IPS-11a (cell line): ENCODE data around the gene HOXB8.
A peak's percentile ranks its signal among the peaks of the same experiment; 100 is the strongest.

Experiments
- H3K4me3 ChIP-seq: one replicate; pipeline ENCODE4 v1.5.1; 2013; ENCODE audit warnings: low read depth, low read length, control low read depth

Gene HOXB8

DNA sequence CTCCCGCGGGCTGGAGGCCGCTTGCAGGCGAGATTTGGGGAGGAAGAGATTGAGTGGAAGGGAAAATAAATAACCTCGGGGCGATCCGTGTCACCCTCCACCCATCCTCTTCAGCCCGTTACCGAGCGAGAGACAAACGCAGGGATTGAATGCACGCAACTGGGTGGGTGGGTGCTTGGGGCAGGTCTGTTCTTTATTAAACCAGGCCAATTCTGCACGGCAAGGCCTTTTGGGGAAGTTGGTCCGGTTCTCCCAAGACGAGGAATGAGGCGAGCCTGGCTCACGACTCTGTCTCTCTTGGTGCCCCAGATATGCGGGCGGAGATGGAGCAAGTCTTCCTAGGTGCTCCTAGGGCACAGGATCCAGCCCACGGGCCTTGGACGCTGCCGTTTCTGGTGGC, 3.9 kb downstream of the HOXB8 start:
- no peak overlapping the region for H3K4me3 ChIP-seq

DNA sequence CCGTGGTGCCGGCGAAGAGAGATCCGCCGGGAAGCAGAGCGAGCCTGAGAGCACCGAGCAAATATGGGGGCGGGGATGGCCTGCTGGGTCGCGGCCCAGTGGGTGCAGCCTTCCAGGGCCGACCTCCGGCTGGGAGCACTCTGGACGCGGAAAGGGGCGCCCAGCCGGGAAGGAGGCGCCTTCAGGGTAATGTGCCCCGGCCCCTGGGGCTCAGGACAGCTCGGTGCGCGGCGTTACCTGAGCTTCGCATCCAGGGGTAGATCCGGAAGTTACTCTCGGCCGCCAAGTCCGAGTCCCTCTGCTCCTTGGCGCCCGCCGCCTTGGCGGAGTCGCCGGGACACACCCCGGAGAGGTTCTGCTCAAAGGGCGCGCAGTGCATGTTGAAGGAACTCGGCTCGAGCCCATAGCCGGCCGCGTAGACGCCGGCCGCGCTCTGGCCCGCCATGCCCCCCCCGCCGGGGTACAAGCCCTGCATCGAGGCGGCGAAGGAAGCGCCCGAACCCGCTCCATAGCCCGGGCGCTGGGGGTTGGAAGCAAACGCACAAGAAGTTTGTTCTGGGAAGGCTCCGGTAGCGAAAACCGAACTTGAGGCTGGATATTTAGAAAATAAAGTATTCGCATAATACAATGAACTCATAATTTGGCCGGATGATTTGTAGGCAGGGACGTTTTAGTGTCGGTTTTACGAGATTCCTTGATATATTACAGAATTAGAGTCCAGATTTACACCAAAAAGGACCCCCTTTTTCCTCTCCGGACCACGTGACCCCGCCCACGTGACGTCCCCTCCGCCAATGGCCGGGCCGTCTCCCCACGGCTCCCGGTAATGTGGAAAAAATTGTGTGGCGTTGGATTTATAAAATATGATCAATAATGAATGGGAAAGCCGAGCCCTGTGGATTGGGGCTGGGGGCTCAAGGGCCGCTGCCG, 4.5 kb downstream of the HOXB8 start, which contains the start of gene HOXB7:
HOXB7 (minus strand) TSS at position 736 of the 930 bp plus-strand sequence; CDS start at position 637, 99 bp downstream.
- H3K4me3 ChIP-seq = no peak within 1 kb of the TSS

DNA sequence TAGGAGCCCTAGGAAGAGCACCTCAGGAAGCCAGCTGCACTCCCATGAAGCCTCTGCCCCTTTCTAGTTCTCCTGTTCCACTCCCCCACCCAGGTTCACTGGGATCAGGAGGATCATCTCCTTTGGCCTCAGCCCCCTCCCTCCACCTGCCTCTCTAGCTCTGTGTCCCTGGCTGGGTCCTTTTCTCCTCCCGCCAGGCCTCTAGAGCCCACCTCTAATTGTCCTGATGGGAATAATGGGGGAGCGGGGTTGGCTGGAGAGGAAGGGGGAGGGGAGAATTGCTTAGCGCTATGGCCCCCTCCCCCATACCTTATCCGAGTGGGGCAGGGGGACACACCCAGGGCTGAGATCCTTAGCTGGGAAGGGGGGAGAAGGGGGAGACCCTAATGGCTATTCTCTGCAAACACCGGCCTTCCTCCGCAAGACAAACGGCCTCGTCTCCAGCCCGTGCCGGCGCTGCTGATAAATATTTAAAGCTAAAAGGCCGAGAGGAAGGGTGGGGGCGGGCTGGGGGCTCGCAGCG, 5.3 kb downstream of the HOXB8 start:
- H3K4me3 ChIP-seq = no peak overlapping the region

DNA sequence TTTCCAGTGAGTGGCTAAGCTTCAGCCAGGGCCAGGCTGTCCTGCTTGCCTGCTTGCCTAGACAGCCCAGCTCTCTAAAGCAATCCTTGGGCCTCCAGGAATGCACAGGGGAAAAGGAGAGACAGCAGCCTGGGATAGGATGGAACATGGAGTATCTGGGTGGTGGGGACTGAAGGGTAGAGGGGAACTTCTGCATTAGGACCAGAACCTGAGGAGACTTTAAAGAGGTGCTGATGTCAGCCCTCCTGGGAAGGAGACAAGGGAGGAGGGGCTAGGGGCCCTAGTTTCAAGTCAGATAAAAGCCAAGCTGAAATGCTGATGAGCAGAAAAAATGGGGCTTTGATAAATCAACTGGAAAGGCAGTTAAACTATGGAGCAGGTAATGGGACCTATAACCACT, 6.1 kb downstream of the HOXB8 start:
- peak overlapping the region; percentile 4 for H3K4me3 ChIP-seq

DNA sequence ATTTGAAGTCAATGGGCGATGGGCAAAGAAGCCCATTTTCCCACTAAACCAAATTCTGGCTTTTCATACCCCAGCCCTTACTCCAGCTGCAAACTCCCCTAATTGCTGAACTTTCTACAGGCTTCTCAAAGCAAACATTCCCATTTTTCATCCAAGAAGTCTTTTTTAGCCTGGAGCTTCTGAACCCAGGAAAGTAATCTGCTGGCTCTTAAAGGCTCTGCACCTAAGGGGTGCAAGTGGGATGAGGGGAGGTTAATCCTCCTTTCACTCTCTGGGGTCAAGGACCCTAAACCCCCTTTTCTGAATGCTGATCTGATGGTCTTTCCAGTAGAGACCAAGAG, 6.6 kb downstream of the HOXB8 start:
- H3K4me3 ChIP-seq = no peak overlapping the region

- H3K4me3 ChIP-seq = no peak overlapping the region
These were observed 8.0 kb downstream of the HOXB8 start for GRCh38 chr17:48606892-48607614.

DNA sequence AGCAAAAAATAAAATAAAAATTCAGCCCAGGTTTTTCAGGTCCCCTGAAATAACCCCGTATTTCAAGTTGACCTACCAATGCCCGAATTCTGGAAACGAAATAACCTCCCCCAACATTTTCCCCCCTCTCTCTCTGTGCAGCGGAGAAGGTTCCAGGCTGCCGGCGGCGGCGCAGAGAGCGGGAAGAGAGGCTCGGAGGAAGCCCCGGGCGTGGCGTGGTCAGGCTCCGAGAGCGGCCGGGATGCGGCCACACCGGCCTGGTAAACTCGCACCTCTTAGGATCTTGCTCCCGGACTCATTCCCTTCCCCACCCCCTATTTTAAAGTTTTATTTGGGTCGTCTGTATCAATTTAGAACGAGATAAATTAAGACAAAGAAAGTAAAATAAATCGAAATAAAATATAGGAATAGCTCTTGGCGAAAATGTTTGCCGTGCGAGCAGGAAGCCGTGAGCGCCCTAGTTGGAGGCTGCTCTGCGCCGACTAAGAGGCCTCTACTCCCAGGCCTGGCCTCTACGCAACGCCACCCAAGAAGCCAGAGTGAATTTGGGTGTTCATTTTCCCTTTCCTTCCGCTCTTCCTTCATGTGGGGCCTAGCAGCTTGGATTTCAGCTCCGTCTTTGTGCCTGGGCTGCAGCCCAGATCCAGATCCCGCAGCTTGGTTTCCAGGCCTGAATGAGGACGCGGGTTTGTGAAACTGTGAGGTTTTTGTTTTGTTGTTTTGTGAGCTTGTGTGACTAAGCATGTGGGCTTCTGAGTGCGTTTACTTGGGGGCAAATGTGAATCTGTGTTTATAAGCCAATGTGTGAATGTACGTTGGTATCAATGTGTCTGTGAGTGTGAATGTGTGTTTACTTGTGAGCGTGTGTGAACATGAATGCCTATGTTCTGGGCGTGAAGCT, 8.9 kb downstream of the HOXB8 start:
- no peak overlapping the region for H3K4me3 ChIP-seq

GRCh38 chr17:48605409-48605919, 9.6 kb downstream of the HOXB8 start:
- no peak overlapping the region for H3K4me3 ChIP-seq

DNA sequence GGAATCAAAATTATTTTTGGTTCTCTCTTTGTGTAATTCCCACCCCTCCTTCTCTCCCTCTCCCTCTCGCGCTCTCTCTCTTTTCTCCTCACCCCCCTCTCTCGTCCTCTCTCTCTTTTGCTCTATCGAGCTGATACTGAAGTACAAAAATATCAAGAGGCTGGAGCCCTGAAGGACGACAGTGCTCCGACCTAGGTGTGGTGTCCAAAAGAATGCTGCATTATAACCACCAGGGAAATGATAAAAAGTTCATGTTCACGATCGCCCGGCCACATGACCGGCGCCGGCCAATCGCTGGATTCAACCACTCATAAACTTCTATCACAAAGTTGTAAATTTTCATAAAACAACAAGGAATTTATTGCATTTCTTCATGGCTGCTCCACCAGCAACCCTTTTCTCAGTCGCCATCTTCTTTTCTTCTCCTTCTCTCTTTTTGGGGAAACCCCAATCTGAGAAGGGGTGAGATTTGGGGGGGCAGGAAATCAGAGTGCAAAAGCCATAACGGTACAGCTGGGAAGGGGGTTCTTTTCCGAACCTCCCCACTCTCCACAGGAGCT, 10.2 kb downstream of the HOXB8 start, which contains the start of gene HOXB6:
HOXB6 (minus strand) TSS at position 217 of the 560 bp plus-strand sequence. CDS start 6,836 bp downstream, outside the sequence.
- no peak within 1 kb of the TSS for H3K4me3 ChIP-seq

- no peak overlapping the region for H3K4me3 ChIP-seq
These were observed 10.9 kb downstream of the HOXB8 start for GRCh38 chr17:48603959-48604769.

DNA sequence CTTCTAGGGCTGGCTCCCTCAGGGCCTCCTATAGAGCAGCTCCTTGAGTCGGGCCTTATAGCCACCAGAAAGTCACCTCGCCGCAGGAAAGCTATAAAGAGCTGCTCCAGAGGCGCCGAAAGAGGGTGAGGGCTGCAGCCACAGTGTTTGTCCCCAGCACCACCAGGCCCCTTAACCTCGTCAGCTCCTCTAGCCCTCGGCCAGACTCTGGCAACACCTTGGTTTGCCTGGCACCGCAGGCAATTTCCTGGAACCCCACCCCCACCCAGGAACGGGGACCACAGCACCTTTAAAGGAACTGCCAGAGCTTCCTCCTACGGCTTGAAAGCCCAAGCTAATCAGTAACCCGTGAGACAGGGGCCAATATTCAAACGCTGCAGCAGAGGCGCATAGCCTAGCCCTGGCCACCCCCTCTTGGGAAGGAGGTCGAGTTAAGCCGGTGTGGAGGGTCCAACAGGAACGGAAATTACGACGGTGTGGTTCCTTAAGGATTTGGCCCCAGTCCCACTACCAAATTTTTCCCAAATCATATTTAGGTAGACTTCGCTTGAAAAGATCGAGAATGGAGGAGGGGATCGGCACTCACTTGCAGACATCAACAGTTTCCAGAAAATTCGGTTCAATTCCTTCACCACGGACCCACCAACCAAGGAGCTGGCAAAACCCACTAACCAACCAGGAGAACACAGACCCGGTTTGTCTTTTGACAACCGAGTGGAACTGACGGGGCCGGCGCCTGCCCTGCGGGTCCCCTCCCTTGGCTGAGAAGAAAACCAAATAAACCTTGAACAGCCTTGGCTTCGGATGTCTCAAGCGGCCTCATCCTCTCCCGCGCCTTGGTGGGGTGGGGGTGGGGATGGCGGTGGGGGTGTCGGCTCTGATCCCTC, 13.3 kb downstream of the HOXB8 start:
- H3K4me3 ChIP-seq = no peak overlapping the region

DNA sequence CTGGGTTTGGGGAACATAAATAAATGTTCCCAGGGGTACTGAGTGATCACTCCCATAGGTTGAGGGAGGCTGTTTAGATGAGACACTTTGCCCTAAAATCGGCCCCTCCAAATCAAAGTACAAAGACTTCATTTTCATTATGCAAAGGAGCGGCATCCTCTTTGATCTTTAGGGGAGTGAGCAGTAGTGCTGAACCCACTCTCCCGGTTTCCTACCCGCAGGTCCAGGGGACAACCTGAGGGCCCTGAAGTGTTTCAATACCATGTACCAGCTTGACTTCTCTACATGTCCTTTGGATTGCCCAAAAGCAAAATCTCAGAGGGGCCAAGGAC, 13.9 kb downstream of the HOXB8 start:
- H3K4me3 ChIP-seq = no peak overlapping the region

- H3K4me3 ChIP-seq = no peak overlapping the region
These were observed 14.6 kb downstream of the HOXB8 start for GRCh38 chr17:48600244-48601098.

DNA sequence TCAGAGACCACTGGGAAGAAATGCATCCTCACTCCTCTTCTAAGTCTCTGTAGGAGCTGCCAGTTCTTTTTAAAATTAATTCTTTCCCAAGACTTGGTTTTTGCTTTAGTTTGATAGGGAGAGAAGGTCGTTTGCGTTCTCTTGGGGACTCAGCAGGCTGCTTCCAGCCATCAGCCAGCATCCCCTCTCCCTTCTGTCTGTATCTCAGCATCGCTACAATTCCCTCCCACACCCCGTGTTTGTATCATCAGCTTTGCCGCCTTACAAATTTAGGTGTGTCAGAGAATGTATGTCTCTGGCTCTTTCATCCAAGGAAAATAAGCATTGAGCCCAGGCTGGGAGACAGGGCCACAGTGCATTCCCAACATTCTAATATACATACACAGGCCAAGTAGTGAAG, 15.7 kb downstream of the HOXB8 start:
- no peak overlapping the region for H3K4me3 ChIP-seq

DNA sequence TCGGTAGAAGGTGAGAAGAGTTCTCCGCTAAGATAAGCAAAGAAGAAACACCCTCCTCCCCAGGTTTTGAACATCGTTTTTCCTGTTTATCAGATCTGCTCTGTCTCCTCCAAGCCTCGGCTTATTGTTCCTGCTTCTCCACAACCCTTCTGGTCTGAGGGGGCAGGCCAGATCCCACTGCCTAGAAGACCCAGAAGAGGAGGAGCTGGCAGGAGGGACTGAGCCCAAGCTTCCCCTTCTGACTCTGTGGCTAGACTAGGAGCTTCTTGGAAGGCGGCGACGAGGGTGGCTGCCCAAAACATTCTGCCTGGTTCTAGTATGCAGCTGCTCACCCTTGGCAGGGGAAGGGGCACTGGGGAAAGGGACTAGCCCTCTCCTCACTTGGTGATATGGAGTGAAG, 16.4 kb downstream of the HOXB8 start:
- H3K4me3 ChIP-seq = no peak overlapping the region

DNA sequence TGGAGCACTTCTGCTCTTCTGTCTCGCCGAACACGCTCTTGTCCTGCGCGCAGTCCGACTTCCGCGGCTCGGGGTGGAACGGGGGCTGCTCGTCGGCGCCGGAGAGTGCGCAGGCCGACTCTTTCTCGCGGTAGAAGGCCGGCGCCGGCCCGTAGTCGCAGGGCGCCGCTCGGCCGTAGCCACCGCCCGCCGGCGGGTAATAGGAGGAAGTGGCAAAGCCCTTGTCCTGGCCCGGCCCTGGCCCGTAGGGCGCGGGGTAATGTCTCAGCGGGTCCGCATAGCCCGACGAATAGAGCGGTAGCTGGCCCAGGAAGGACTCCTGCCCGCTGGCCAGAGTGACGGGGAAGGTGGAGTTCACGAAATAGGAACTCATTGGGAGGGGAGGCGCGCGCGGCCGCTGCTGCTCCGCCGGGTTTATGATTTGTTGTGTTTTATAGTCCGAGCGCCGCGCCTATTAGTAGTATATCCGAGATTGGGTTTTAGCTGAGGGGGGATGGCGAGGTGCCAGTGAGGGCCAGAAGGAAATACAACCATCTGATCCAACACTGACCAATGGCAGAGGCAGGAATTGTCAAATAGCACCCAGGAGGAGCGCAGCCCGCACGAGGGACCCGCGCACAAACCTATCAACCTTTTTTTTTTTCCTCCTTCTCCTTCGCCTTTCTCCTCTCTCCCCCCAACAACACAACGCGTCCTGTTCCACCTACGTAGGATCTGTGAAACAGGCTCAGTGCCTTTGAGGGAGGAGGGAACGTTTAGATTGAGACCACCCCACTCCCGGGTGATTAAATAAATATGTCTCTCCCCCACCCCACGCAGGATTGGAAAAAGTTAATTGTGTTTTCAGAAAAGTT, 17.1 kb downstream of the HOXB8 start:
- no peak overlapping the region for H3K4me3 ChIP-seq

DNA sequence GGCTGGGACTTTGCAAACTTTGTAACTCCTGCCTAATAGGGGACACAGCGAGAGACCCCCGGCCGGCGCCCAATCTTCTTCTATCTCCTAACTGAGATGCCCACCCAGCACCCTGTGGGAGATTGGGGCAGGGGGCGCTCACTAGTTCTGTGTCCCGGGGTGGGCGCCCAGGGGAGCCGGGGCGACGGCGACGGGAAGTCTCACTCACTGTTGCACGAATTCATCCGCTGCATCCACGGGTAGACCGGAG, 17.6 kb downstream of the HOXB8 start:
- no peak overlapping the region for H3K4me3 ChIP-seq
